ENCODE data around the gene PSEN1.
A peak's percentile ranks its signal among the peaks of the same experiment; 100 is the strongest.

DNA sequence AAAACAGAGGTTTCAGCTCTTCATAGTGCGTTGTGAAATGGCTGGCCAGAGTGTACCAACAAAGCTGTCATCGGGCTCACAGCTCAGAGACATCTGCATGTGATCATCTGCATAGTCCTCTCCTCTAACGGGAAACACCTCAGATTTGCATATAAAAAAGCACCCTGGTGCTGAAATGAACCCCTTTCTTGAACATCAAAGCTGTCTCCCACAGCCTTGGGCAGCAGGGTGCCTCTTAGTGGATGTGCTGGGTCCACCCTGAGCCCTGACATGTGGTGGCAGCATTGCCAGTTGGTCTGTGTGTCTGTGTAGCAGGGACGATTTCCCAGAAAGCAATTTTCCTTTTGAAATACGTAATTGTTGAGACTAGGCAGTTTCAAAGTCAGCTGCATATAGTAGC, 86.7 kb downstream of the PSEN1 start:
- TF ChIP-seq, protein P1, sequence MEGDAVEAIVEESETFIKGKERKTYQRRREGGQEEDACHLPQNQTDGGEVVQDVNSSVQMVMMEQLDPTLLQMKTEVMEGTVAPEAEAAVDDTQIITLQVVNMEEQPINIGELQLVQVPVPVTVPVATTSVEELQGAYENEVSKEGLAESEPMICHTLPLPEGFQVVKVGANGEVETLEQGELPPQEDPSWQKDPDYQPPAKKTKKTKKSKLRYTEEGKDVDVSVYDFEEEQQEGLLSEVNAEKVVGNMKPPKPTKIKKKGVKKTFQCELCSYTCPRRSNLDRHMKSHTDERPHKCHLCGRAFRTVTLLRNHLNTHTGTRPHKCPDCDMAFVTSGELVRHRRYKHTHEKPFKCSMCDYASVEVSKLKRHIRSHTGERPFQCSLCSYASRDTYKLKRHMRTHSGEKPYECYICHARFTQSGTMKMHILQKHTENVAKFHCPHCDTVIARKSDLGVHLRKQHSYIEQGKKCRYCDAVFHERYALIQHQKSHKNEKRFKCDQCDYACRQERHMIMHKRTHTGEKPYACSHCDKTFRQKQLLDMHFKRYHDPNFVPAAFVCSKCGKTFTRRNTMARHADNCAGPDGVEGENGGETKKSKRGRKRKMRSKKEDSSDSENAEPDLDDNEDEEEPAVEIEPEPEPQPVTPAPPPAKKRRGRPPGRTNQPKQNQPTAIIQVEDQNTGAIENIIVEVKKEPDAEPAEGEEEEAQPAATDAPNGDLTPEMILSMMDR (IDR thresholded peaks at IDR 0.05): no peak
- TF ChIP-seq POLR2A (IDR thresholded peaks at IDR 0.05): no peak
- TF ChIP-seq POLR2AphosphoS5 (IDR thresholded peaks at IDR 0.05): peak in 1 of 3 donors; percentile 53
